RWPE2 (cell line): ENCODE measurements around the gene CDH4.

ENCODE experiments used
- ATAC-seq: fragments of 200-7000 bp; cut with Tn5 transposase; 3 replicates; pipeline ENCODE4 v1.9.1; 2021; ENCODE audit warnings: low read depth
- DNase-seq: peaks from one replicate; pipeline ENCODE4 v3.0.0-alpha.2; 2020; ENCODE audit warnings: low spot score
- H3K27ac ChIP-seq: fragments of 450-650 bp; 2 replicates; pipeline ENCODE4 v1.5.1; 2017; ENCODE audit warnings: mild to moderate bottlenecking; ENCODE audit not compliant: poor library complexity, severe bottlenecking
- H3K27me3 ChIP-seq: fragments of 250-450 bp; sonication (Bioruptor Pico); 2 replicates; pipeline ENCODE4 v1.5.1; 2021; ENCODE audit warnings: mild to moderate bottlenecking, moderate library complexity; ENCODE audit not compliant: insufficient read depth, poor library complexity, severe bottlenecking
- H3K36me3 ChIP-seq: fragments of 250-450 bp; sonication (Bioruptor Pico); 2 replicates; pipeline ENCODE4 v1.5.1; 2020; ENCODE audit warnings: low read depth, mild to moderate bottlenecking, moderate library complexity
- H3K4me1 ChIP-seq: fragments of 250-450 bp; sonication (Bioruptor Pico); 2 replicates; pipeline ENCODE4 v1.5.1; 2021; ENCODE audit warnings: mild to moderate bottlenecking, moderate library complexity; ENCODE audit not compliant: insufficient read depth, poor library complexity, severe bottlenecking
- H3K4me3 ChIP-seq: fragments of 250-450 bp; sonication (Bioruptor Pico); 2 replicates; pipeline ENCODE4 v1.5.1; 2021; ENCODE audit warnings: mild to moderate bottlenecking, moderate library complexity; ENCODE audit not compliant: severe bottlenecking
- H3K9me3 ChIP-seq: fragments of 250-450 bp; sonication (Bioruptor Pico); 2 replicates; pipeline ENCODE4 v1.5.1; 2021; ENCODE audit warnings: mild to moderate bottlenecking, moderate library complexity; ENCODE audit not compliant: severe bottlenecking
- CTCF ChIP-seq: fragments of 450-650 bp; IDR thresholded peaks from one replicate; pipeline ENCODE4 v1.5.1; 2017; ENCODE audit warnings: mild to moderate bottlenecking, moderate library complexity; ENCODE audit not compliant: poor library complexity, severe bottlenecking

Gene CDH4

GRCh38 chr20:61516346-61517208 is 264.5 kb downstream of the CDH4 start:
- DNase-seq, result peak; percentile 75
- no peak for TF ChIP-seq CTCF
- Histone ChIP-seq H3K4me3 (no peak overlapping the region), H3K27ac (no peak overlapping the region), H3K27me3 (no peaks in the 10 kb centered on the region), H3K4me1 (no peaks in the 10 kb centered on the region), H3K9me3 (no peaks in the 10 kb centered on the region), H3K36me3 (no peaks in the 10 kb centered on the region)
- ATAC-seq, result peak; percentile 31

- Histone ChIP-seq H3K36me3 (no peaks in the 10 kb centered on the region), H3K4me1 (no peaks in the 10 kb centered on the region), H3K27me3 (no peaks in the 10 kb centered on the region), H3K27ac (no peak overlapping the region), H3K4me3 (no peak overlapping the region), H3K9me3 (no peaks in the 10 kb centered on the region)
- ATAC-seq (no peak), DNase-seq (peak; percentile 69)
- no peak for TF ChIP-seq CTCF
These were observed 265.4 kb downstream of the CDH4 start for GRCh38 chr20:61517419-61517818.

- H3K9me3 ChIP-seq, result no peaks in the 10 kb centered on the region
- H3K4me1 ChIP-seq, result no peaks in the 10 kb centered on the region
- no peak overlapping the region for H3K4me3 ChIP-seq
- peak; percentile 27 for DNase-seq
- H3K27ac ChIP-seq, result no peak overlapping the region
- no peaks in the 10 kb centered on the region for H3K27me3 ChIP-seq
- TF ChIP-seq CTCF, result no peak
- no peak for ATAC-seq
- no peaks in the 10 kb centered on the region for H3K36me3 ChIP-seq
These were observed 266.4 kb downstream of the CDH4 start for GRCh38 chr20:61518424-61518951.

- no peak overlapping the region for H3K27ac ChIP-seq
- H3K27me3 ChIP-seq, result no peaks in the 10 kb centered on the region
- ATAC-seq (no peak), DNase-seq (peak; percentile 74)
- H3K4me1 ChIP-seq, result no peaks in the 10 kb centered on the region
- no peak overlapping the region for H3K4me3 ChIP-seq
- TF ChIP-seq CTCF, result no peak
- H3K9me3 ChIP-seq, result no peaks in the 10 kb centered on the region
- no peaks in the 10 kb centered on the region for H3K36me3 ChIP-seq
These were observed 267.4 kb downstream of the CDH4 start for GRCh38 chr20:61519488-61519887.
